Endodermal cell (in vitro differentiated cells): ENCODE results near the gene ACP7. TPM values are rescaled to one million over a fixed set of nuclear protein-coding genes. Genes with fewer than 3 reads are reported as not detected.

Experiments
- DNase-seq: peaks from one replicate; pipeline ENCODE4 v3.0.0-alpha.2; 2017
- H3K27ac ChIP-seq: 2 replicates; pipeline ENCODE4 v1.5.1; 2013; ENCODE audit warnings: mild to moderate bottlenecking, low read depth, low read length, moderate library complexity
- H3K27me3 ChIP-seq: 2 replicates; pipeline ENCODE4 v1.6.1; 2013; ENCODE audit warnings: mild to moderate bottlenecking, low read length, moderate library complexity; ENCODE audit not compliant: insufficient read depth, control insufficient read depth, poor library complexity, severe bottlenecking
- H3K36me3 ChIP-seq: 2 replicates; pipeline ENCODE4 v1.7.0; 2013; ENCODE audit warnings: mild to moderate bottlenecking, low read length, moderate library complexity; ENCODE audit not compliant: control insufficient read depth, insufficient read depth
- H3K4me1 ChIP-seq: one replicate; pipeline ENCODE4 v1.7.0; 2013; ENCODE audit warnings: low read length; ENCODE audit not compliant: control insufficient read depth, insufficient read depth
- H3K4me3 ChIP-seq: 2 replicates; pipeline ENCODE4 v1.5.1; 2013; ENCODE audit warnings: mild to moderate bottlenecking, low read length, moderate library complexity
- H3K9ac ChIP-seq: 2 replicates; pipeline ENCODE4 v1.6.1; 2013; ENCODE audit warnings: mild to moderate bottlenecking, low read length, moderate library complexity; ENCODE audit not compliant: poor library complexity, severe bottlenecking; ENCODE audit errors: extremely low read depth
- H3K9me3 ChIP-seq: 2 replicates; pipeline ENCODE4 v1.6.1; 2013; ENCODE audit warnings: mild to moderate bottlenecking, low read length, moderate library complexity; ENCODE audit not compliant: control insufficient read depth
- H3K27ac Mint-ChIP-seq: 2 replicates; pipeline ENCODE4 v1.8.0; 2020; ENCODE audit warnings: mixed read lengths
- H3K27me3 Mint-ChIP-seq: 2 replicates; pipeline ENCODE4 v1.8.0; 2021; ENCODE audit warnings: mild to moderate bottlenecking, mixed read lengths; ENCODE audit not compliant: insufficient read depth
- H3K36me3 Mint-ChIP-seq: 2 replicates; pipeline ENCODE4 v1.8.0; 2020; ENCODE audit warnings: low read depth, mixed read lengths
- H3K4me1 Mint-ChIP-seq: 2 replicates; pipeline ENCODE4 v1.8.0; 2020; ENCODE audit warnings: mixed read lengths
- H3K4me3 Mint-ChIP-seq: 2 replicates; pipeline ENCODE4 v1.8.0; 2020; ENCODE audit warnings: mild to moderate bottlenecking, moderate library complexity, mixed read lengths
- H3K9me3 Mint-ChIP-seq: 2 replicates; pipeline ENCODE4 v1.8.0; 2020; ENCODE audit warnings: mild to moderate bottlenecking, mixed read lengths
- CTCF ChIP-seq: fragments of 200-600 bp; sonication (generic); conservative IDR thresholded peaks from 2 replicates; pipeline ENCODE4 v1.5.0; 2021; ENCODE audit warnings: antibody characterized with exemption, mild to moderate bottlenecking
- WGBS, 2 experiments: methylation state at CpG; one replicate each; pipeline versions ENCODE4 v1.1.5 to v1.1.7; 2013; ENCODE audit warnings: missing lambda C conversion rate in 2 of 2, mixed read lengths in 1 of 2; ENCODE audit not compliant: insufficient coverage in 1 of 2, insufficient read length in 1 of 2; 5-methylcytosine and 5-hydroxymethylcytosine counted together
- total RNA-seq, 2 donors: library from RNA; stranded (reverse); fragmentation: NEBNext Ultra II Directional in 1 of 2; extraction: Animal tissue kit (Norgen Biotek cat#: 25700) in 1 of 2; gene quantifications; 2 replicates in 1 of 2; 3 replicates in 1 of 2; pipeline ENCODE4 v1.2.1, GENCODE V29; 2021

Gene ACP7
- total RNA-seq, 2 donors from 2014 or later = 0.29 TPM; not detected in 1

GRCh38 chr19:39154629-39155100 is 70.5 kb downstream of the ACP7 start:
- H3K9ac ChIP-seq = no peak overlapping the region
- DNase-seq = peak; percentile 83
- H3K4me3 ChIP-seq = no peak overlapping the region
- H3K27ac ChIP-seq = no peak overlapping the region
- peaks cover 3% of the 10 kb centered on the region for H3K36me3 Mint-ChIP-seq
- H3K27ac Mint-ChIP-seq = peak overlapping the region; percentile 7
- no peaks in the 10 kb centered on the region for H3K9me3 Mint-ChIP-seq
- peaks cover 16% of the 10 kb centered on the region for H3K4me1 Mint-ChIP-seq
- no peaks in the 10 kb centered on the region for H3K27me3 Mint-ChIP-seq
- WGBS, 2 experiments = 82 to 100% methylated on average over 2 to 11 of the region's 11 CpGs
- TF ChIP-seq CTCF = peak; percentile 15
- no peaks in the 10 kb centered on the region for H3K4me1 ChIP-seq
- H3K4me3 Mint-ChIP-seq = no peak overlapping the region
- H3K36me3 ChIP-seq = peaks cover 4% of the 10 kb centered on the region
- no peaks in the 10 kb centered on the region for H3K27me3 ChIP-seq
- no peaks in the 10 kb centered on the region for H3K9me3 ChIP-seq

- Histone ChIP-seq H3K9ac (no peak overlapping the region), H3K36me3 (peaks cover 4% of the 10 kb centered on the region), H3K9me3 (no peaks in the 10 kb centered on the region), H3K4me1 (no peaks in the 10 kb centered on the region), H3K27ac (no peak overlapping the region), H3K4me3 (no peak overlapping the region), H3K27me3 (no peaks in the 10 kb centered on the region)
- Mint-ChIP-seq H3K4me1 (peaks cover 16% of the 10 kb centered on the region), H3K27ac (peak overlapping the region; percentile 7), H3K9me3 (no peaks in the 10 kb centered on the region), H3K36me3 (peaks cover 3% of the 10 kb centered on the region), H3K4me3 (no peak overlapping the region), H3K27me3 (no peaks in the 10 kb centered on the region)
- 83 to 91% methylated on average over 8 to 11 of the region's 11 CpGs for WGBS, 2 experiments
- peak; percentile 22 for TF ChIP-seq CTCF
- peak; percentile 59 for DNase-seq
These were observed 71.0 kb downstream of the ACP7 start for GRCh38 chr19:39155114-39155700.

GRCh38 chr19:39155741-39156140 is 71.6 kb downstream of the ACP7 start:
- H3K4me1 Mint-ChIP-seq = peaks cover 16% of the 10 kb centered on the region
- no peak for DNase-seq

More at GRCh38 chr19:39155741-39156140, 71.6 kb downstream of the ACP7 start:
- H3K4me3 ChIP-seq = no peak overlapping the region
- peaks cover 4% of the 10 kb centered on the region for H3K36me3 ChIP-seq
- no peak for TF ChIP-seq CTCF
- no peak overlapping the region for H3K9ac ChIP-seq
- H3K9me3 ChIP-seq = no peaks in the 10 kb centered on the region
- no peaks in the 10 kb centered on the region for H3K27me3 Mint-ChIP-seq
- WGBS, 2 experiments = 91 to 98% methylated on average over 9 to 15 of the region's 15 CpGs
- peaks cover 3% of the 10 kb centered on the region for H3K36me3 Mint-ChIP-seq
- H3K9me3 Mint-ChIP-seq = no peaks in the 10 kb centered on the region
- H3K4me3 Mint-ChIP-seq = no peak overlapping the region
- no peaks in the 10 kb centered on the region for H3K27me3 ChIP-seq
- no peak overlapping the region for H3K27ac ChIP-seq
- H3K27ac Mint-ChIP-seq = peak overlapping the region; percentile 72
- no peaks in the 10 kb centered on the region for H3K4me1 ChIP-seq
